Kidney glomerular epithelial cell (primary cell): ENCODE data around the gene PEMT.

Experiments
- DNase-seq: peaks from one replicate; lab custom pipeline; 2025; lab: John Stamatoyannopoulos, UW

PEMT gene

GRCh38 chr17:17535957-17536356, 55.6 kb downstream of the PEMT start:
- DNase-seq, result no peak

GRCh38 chr17:17533901-17534441, 57.5 kb downstream of the PEMT start:
- DNase-seq, result no peak

GRCh38 chr17:17532991-17533390, 58.5 kb downstream of the PEMT start:
- DNase-seq, result no peak

GRCh38 chr17:17531156-17531555, 60.4 kb downstream of the PEMT start:
- no peak for DNase-seq

- no peak for DNase-seq
Observed at GRCh38 chr17:17528696-17529652, 62.5 kb downstream of the PEMT start.

- no peak for DNase-seq
Observed at GRCh38 chr17:17527956-17528500, 63.5 kb downstream of the PEMT start.

GRCh38 chr17:17527534-17527933, 64.0 kb downstream of the PEMT start:
- no peak for DNase-seq

GRCh38 chr17:17526369-17526768, 65.1 kb downstream of the PEMT start:
- no peak for DNase-seq

GRCh38 chr17:17525956-17526355, 65.6 kb downstream of the PEMT start:
- DNase-seq, result no peak

GRCh38 chr17:17525311-17525710, 66.2 kb downstream of the PEMT start:
- no peak for DNase-seq

- no peak for DNase-seq
Observed at GRCh38 chr17:17523731-17524490, 67.6 kb downstream of the PEMT start.

- DNase-seq, result no peak
Observed at GRCh38 chr17:17523001-17523730, 68.3 kb downstream of the PEMT start.

GRCh38 chr17:17520599-17521232, 70.8 kb downstream of the PEMT start:
- no peak for DNase-seq

- no peak for DNase-seq
Observed at GRCh38 chr17:17519886-17520285, 71.6 kb downstream of the PEMT start.

GRCh38 chr17:17518951-17519350, 72.6 kb downstream of the PEMT start:
- DNase-seq, result no peak

GRCh38 chr17:17518014-17518413, 73.5 kb downstream of the PEMT start:
- no peak for DNase-seq

GRCh38 chr17:17516941-17517720, 74.4 kb downstream of the PEMT start:
- DNase-seq, result no peak

- no peak for DNase-seq
Observed at GRCh38 chr17:17515934-17516930, 75.3 kb downstream of the PEMT start.
